Nephron (organoid): ENCODE measurements around the gene CMTM3.

Experiments
- H3K27ac Mint-ChIP-seq, 3 experiments: 2 replicates each; pipeline ENCODE4 v1.8.0; 2020; ENCODE audit warnings: mixed read lengths in 3 of 3, mild to moderate bottlenecking in 2 of 3, moderate library complexity in 1 of 3
- H3K27me3 Mint-ChIP-seq: 2 replicates; pipeline ENCODE4 v1.8.0; 2021; ENCODE audit warnings: low read depth, mild to moderate bottlenecking, moderate library complexity, mixed read lengths
- H3K36me3 Mint-ChIP-seq: 2 replicates; pipeline ENCODE4 v1.8.0; 2020; ENCODE audit warnings: low read depth, mixed read lengths
- H3K4me1 Mint-ChIP-seq: 2 replicates; pipeline ENCODE4 v1.8.0; 2020; ENCODE audit warnings: mixed read lengths
- H3K4me3 Mint-ChIP-seq, 3 experiments: 2 replicates each; pipeline ENCODE4 v1.8.0; 2020; ENCODE audit warnings: mild to moderate bottlenecking in 3 of 3, mixed read lengths in 3 of 3, moderate library complexity in 2 of 3
- H3K9me3 Mint-ChIP-seq: 2 replicates; pipeline ENCODE4 v1.8.0; 2020; ENCODE audit warnings: mixed read lengths
- TF ChIP-seq, protein P1 (sequence below), 3 experiments: fragments of 200-600 bp; sonication (generic); IDR thresholded peaks; one replicate each; pipeline ENCODE4 v1.5.0; 2021; ENCODE audit warnings: antibody characterized with exemption in 3 of 3; ENCODE audit not compliant: unreplicated experiment in 3 of 3

The CMTM3 gene

DNA sequence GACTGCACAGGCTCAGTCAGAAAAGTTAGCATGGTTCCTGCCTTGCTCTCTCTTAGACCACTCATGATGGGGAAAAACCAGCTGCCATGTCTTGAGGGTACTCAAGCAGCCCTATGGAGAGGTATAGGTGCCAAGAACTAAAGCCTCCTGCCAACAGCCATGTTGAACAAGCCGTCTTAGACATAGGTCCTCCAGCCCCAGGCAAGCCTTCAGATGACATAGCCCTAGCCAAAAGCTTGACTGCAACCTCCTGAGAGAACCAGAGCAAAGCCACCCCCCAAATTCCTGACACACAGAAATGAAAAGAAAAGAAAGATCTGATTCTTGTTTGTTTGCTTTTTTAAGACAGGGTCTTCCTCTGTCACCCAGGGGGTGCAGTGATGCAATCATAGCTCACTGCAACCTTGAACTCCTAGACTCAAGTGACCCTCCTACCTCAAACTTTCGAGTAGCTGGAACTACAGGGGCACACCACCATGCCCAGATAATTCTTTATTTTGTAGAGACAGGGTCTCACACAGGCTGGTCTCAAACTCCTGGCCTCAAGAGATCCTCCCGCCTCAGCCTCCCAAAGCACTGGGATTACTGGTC is 36.3 kb downstream of the CMTM3 start:
- TF ChIP-seq, protein P1, sequence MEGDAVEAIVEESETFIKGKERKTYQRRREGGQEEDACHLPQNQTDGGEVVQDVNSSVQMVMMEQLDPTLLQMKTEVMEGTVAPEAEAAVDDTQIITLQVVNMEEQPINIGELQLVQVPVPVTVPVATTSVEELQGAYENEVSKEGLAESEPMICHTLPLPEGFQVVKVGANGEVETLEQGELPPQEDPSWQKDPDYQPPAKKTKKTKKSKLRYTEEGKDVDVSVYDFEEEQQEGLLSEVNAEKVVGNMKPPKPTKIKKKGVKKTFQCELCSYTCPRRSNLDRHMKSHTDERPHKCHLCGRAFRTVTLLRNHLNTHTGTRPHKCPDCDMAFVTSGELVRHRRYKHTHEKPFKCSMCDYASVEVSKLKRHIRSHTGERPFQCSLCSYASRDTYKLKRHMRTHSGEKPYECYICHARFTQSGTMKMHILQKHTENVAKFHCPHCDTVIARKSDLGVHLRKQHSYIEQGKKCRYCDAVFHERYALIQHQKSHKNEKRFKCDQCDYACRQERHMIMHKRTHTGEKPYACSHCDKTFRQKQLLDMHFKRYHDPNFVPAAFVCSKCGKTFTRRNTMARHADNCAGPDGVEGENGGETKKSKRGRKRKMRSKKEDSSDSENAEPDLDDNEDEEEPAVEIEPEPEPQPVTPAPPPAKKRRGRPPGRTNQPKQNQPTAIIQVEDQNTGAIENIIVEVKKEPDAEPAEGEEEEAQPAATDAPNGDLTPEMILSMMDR (IDR thresholded peaks at IDR 0.05; ENCODE audit: unreplicated experiment in 3 of 3) = no peak
- H3K36me3 Mint-ChIP-seq = no peaks in the 10 kb centered on the region
- H3K4me1 Mint-ChIP-seq = peaks cover 6% of the 10 kb centered on the region
- H3K27me3 Mint-ChIP-seq = no peaks in the 10 kb centered on the region
- no peak overlapping the region for H3K27ac Mint-ChIP-seq
- no peak overlapping the region for H3K4me3 Mint-ChIP-seq
- H3K9me3 Mint-ChIP-seq = no peaks in the 10 kb centered on the region

DNA sequence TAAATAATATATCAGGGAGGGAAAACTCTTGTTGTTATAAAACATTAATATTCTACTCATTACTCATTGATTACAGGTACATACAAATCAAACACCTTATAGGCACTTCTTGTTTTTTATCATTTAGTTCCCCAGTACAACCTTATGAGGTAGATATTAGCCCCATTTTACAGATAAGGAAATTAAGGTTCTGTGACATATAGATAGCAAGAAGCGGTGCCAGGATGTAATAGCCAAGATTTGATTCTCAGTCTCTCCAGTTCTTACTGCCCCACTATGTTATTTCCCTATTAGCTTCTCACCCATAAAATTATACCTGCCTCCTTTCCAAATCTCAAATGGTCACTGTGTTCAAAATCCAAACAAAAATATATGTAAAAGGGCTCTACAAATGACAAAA is 36.9 kb downstream of the CMTM3 start:
- TF ChIP-seq, protein P1 (IDR thresholded peaks at IDR 0.05; ENCODE audit: unreplicated experiment in 3 of 3) = no peak
- no peaks in the 10 kb centered on the region for H3K9me3 Mint-ChIP-seq
- no peaks in the 10 kb centered on the region for H3K27me3 Mint-ChIP-seq
- no peak overlapping the region for H3K4me3 Mint-ChIP-seq
- no peak overlapping the region for H3K27ac Mint-ChIP-seq
- H3K4me1 Mint-ChIP-seq = peaks cover 6% of the 10 kb centered on the region
- H3K36me3 Mint-ChIP-seq = no peaks in the 10 kb centered on the region

DNA sequence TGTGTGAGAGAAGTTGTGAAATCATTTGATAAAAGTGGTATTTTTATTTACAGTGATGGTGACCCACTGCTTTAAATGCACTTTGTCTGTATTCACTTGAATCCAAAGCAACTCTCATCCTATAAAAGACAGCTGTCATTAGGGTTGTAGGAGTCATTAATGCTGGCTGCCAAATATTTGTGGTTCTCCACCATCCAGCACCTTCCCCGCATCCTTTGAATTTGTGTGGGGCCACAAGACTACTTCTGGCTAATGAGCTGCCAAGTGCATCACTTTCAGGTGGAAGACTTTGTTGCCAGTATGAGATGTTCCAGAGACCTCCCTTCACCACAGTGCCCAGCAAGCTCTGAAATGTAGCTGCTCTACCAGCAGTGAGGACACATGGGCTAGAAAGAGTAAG is 43.4 kb downstream of the CMTM3 start:
- Mint-ChIP-seq H3K27ac (no peak overlapping the region), H3K36me3 (no peaks in the 10 kb centered on the region), H3K27me3 (peaks cover 4% of the 10 kb centered on the region), H3K9me3 (no peaks in the 10 kb centered on the region), H3K4me1 (peaks cover 10% of the 10 kb centered on the region), H3K4me3 (no peak overlapping the region)
- TF ChIP-seq, protein P1 (IDR thresholded peaks at IDR 0.05; ENCODE audit: unreplicated experiment in 3 of 3) = no peak

DNA sequence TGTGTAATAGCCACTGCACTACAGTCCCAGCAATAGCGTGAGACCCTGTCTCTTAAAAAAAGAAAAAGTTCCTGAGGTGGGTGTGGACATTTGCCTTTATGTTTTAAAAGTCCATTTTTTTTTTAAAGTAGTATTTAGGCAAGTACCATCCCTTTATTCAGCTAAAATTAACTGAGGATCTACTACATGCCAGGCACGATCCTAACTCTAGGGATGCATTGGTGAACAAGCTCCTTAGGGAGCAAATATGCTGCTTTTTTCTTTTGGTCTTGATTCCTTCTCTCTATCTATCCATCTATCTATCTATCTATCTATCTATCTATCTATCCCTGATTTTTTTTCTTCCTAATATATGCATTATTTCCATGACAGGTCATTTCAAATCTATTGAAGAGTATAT is 44.7 kb downstream of the CMTM3 start:
- Mint-ChIP-seq H3K4me3 (no peak overlapping the region), H3K27me3 (peaks cover 4% of the 10 kb centered on the region), H3K4me1 (peaks cover 10% of the 10 kb centered on the region), H3K27ac (no peak overlapping the region), H3K9me3 (no peaks in the 10 kb centered on the region), H3K36me3 (no peaks in the 10 kb centered on the region)
- TF ChIP-seq, protein P1 (IDR thresholded peaks at IDR 0.05; ENCODE audit: unreplicated experiment in 3 of 3) = no peak

DNA sequence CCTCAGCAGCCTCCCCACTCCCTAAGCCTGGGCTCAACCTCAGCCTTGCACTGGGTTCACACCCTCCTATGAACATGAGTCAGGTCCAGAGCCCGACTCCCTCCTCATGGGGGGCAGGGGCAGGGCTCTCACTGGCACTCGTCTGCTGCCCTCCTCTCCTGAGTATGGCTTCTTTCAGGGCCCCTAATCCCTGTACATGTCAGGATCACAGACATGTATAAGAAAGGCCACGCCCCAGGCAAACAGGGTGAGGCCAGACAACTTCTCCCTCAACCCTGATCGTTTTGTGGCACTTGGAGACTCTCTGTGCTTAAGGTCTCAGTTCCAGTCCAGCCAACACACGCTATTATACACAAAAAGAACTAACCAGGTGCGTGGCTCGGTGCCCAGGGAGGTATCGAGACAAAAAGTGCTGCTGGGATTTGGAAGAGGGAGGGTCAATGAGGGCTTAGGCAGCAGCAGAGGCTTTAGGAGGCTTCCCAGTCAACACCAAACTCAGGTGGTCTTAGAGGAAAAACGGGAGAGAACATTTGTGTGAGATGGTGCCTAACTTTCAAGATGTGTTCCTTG is 45.2 kb downstream of the CMTM3 start:
- Mint-ChIP-seq H3K4me1 (peaks cover 10% of the 10 kb centered on the region), H3K4me3 (no peak overlapping the region), H3K27me3 (peaks cover 5% of the 10 kb centered on the region), H3K9me3 (no peaks in the 10 kb centered on the region), H3K36me3 (no peaks in the 10 kb centered on the region), H3K27ac (no peak overlapping the region)
- TF ChIP-seq, protein P1 (IDR thresholded peaks at IDR 0.05; ENCODE audit: unreplicated experiment in 3 of 3) = no peak
